HCEC 1CT (cell line): ENCODE data around the gene GEMIN7.
A peak's percentile ranks its signal among the peaks of the same experiment; 100 is the strongest.
"Not testable (repeated sequence)": the region's sequence is repeated elsewhere in the genome, so short reads cannot be mapped to it uniquely, and the experiment has no call there.

Experiments used
- DNase-seq: peaks from one replicate; pipeline ENCODE4 v3.0.0-alpha.2; 2017

Gene GEMIN7

GRCh38 chr19:45107621-45108150, 28.6 kb downstream of the GEMIN7 start:
- no peak for DNase-seq

- DNase-seq, result no peak
These were observed 31.8 kb downstream of the GEMIN7 start for GRCh38 chr19:45110851-45111266.

GRCh38 chr19:45112111-45112827, 33.2 kb downstream of the GEMIN7 start:
- no peak for DNase-seq

- DNase-seq, result no peak
These were observed 34.6 kb downstream of the GEMIN7 start for GRCh38 chr19:45113628-45114027.

GRCh38 chr19:45114116-45114515, 35.1 kb downstream of the GEMIN7 start:
- no peak for DNase-seq

GRCh38 chr19:45115809-45116615, 37.0 kb downstream of the GEMIN7 start:
- DNase-seq, result no peak

- no peak for DNase-seq
These were observed 38.1 kb downstream of the GEMIN7 start for GRCh38 chr19:45117167-45117594.

- DNase-seq, result no peak
These were observed 38.6 kb downstream of the GEMIN7 start for GRCh38 chr19:45117671-45118070.

- DNase-seq, result no peak
These were observed 39.0 kb downstream of the GEMIN7 start for GRCh38 chr19:45118106-45118505.

- not testable (repeated sequence) for DNase-seq
These were observed 39.7 kb downstream of the GEMIN7 start for GRCh38 chr19:45118591-45119355.

GRCh38 chr19:45119582-45119981, 40.5 kb downstream of the GEMIN7 start:
- no peak for DNase-seq

GRCh38 chr19:45121827-45122345, 42.8 kb downstream of the GEMIN7 start:
- DNase-seq, result no peak

GRCh38 chr19:45122832-45123231, 43.8 kb downstream of the GEMIN7 start:
- no peak for DNase-seq

- no peak for DNase-seq
These were observed 44.4 kb downstream of the GEMIN7 start for GRCh38 chr19:45123440-45123850.

GRCh38 chr19:45124021-45124420, 45.0 kb downstream of the GEMIN7 start:
- DNase-seq, result no peak

- no peak for DNase-seq
These were observed 46.3 kb downstream of the GEMIN7 start for GRCh38 chr19:45125360-45125759.

- DNase-seq, result peak; percentile 33
These were observed 47.0 kb downstream of the GEMIN7 start for GRCh38 chr19:45125975-45126493.

- DNase-seq, result no peak
These were observed 47.6 kb downstream of the GEMIN7 start for GRCh38 chr19:45126654-45127053.

GRCh38 chr19:45128146-45128545, 49.1 kb downstream of the GEMIN7 start:
- no peak for DNase-seq

- DNase-seq, result no peak
These were observed 49.7 kb downstream of the GEMIN7 start for GRCh38 chr19:45128806-45129205.

- DNase-seq, result no peak
These were observed 51.2 kb downstream of the GEMIN7 start for GRCh38 chr19:45130236-45130635.

GRCh38 chr19:45130888-45131615, 52.0 kb downstream of the GEMIN7 start:
- no peak for DNase-seq
